Activated CD4-positive, alpha-beta T cell treated with anti-CD3 and anti-CD28 coated beads for 4 hours (primary cell): ENCODE data around the gene DGKB.

Experiments used
- DNase-seq, 2 donors: peaks; one replicate each; pipeline ENCODE4 v3.0.0-alpha.2; 2020

Gene DGKB

DNA sequence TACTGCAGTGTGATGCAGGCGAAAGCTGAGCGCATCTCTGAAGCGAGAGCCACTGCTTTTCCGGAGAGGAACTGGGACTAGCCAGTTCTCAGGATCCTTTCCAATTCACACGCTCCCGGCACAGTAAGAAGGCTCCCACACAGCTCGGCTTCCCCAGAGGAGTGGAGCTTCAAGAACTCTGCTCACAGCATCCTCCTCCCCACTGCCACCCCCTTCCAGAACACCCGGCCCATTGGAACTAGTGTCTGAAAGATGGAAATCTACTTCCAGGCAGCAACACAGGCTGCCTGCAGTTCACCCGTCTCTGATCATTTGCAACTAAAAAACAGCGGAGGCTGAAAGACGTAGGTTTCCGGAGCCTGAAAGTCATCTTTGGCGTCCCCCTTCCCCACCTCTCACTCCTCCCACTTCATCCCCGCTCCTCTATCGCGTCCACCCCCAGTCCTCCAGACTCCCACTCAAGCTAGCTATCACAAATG, at the start of gene DGKB:
Gene DGKB (minus strand): TSS at position 163 of the 479 bp plus-strand sequence.
- no peak for DNase-seq

DNA sequence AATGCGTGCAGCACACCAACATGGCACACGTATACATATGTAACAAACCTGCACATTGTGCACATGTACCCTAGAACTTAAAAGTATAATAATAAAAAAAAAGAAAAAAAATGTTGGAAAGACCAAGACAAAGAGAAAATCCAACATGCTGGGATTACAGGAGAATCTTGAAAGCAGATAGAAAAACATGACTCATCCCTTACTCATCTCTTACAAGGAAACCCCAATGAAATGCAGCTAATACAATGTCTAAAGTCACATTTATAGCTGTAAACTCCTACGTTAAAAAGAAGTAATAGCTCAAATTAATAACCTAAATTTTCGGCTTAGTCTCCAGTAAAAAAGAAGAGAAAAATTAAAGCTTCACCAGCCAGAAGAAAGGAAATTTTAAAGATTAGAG, 47.5 kb upstream of the DGKB start:
- DNase-seq, result no peak

DNA sequence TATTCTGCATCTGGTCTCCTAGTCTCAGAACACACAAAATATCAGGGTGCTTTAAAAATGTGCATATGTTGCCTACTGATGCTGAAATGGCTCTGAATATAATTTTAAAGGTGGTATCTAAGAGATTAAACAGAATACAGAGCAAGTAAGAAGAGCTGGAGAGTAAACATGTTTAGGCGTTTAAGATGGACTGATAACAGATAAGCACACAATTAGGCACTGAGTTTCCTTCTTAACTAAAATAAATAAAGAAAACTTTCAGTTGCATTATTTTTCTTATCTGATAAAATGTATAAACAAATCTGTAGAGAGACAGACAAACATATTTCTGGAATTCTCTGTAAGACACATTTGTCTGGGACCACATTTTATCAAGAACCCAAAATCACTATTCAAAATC, 35.6 kb upstream of the DGKB start:
- DNase-seq, result no peak

DNA sequence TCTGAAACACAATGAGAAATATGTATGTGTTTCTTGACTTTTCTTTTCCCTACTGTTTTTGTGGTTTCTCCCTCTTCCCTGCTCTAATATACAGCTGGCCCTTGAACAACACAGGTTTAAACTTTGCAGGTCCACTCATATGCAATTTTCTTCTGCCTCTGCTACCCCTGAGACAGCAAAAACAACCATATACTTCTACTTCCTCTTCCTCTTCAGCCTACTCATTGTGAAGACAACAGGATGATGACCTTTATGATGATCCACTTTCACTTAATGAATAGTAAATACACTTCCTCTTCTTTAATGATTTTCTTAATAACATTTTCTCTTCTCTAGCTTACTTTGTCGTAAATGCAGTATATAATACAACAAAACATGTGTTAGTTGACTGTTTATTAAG, 35.0 kb upstream of the DGKB start:
- DNase-seq, result no peak

DNA sequence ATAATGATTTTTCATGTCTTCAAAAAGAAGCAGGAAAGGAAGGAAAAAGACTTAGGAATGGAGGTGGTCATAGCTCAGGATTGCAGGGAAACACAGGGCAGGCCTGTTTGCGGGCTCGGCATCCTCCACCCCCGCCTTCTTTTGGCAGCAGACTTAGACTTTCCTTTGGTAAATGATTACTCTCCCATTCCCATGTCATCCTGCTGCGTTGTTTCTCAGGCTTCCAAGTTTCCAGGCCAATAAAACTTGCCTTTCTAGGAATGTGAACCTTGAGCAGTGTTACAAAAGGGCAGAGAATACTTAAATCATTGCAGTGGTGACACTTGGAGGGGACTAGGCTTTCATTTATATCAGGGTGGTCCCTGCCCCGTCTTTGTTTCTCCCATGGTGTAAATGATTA, 34.0 kb upstream of the DGKB start:
- DNase-seq, result no peak

DNA sequence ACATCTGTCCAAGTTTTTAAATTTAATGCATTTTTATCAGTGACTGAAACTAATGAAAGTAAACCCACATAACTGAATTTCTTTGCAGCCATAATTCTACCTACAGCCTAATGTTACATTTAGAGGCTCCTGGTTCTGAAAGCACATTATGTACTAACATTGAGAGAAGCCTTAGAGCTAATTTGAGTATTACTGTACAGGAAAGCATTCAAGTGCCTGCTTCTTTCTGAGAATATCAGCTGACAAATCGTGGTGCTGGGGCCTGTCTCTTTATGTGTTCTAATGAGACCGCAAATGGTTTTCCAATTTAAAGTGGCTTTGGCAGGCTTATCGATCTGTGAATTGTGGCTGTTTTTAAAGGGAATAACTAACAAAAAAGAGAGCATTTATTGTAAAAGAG, 32.3 kb upstream of the DGKB start:
- DNase-seq, result no peak

DNA sequence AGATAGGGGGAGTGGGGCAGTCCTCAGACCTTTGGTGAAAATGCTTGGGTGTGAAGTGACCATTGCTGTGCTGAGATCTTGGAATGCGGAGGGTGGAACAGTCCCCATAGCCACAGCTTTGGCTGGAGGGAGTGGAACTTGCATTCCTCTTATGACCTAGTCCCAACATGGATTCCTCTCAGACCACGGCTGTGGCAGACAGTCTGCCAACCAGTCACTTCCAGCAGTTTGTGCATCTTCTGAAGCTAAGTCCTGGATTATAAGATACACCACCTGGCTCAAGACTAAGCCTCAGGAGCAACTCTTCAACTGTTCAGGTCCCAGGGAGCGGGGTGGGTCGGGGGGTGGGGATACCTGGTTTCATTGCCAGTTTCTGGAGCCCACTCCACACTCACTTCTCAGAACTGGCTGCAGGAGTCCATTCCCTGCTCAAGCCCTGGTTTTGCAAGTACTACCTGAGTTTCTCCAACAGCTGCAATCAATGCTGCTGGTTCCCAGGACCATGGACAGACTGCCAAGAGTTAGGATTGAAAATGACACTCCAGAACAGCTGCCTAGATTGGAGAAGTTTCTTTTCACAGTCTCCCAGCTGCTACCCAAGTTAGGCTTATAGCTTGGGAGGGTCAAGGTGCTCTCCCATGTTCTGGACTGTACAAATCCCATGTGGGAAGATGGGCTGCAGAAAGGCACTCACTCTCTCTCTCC, 29.1 kb upstream of the DGKB start:
- DNase-seq, result no peak

DNA sequence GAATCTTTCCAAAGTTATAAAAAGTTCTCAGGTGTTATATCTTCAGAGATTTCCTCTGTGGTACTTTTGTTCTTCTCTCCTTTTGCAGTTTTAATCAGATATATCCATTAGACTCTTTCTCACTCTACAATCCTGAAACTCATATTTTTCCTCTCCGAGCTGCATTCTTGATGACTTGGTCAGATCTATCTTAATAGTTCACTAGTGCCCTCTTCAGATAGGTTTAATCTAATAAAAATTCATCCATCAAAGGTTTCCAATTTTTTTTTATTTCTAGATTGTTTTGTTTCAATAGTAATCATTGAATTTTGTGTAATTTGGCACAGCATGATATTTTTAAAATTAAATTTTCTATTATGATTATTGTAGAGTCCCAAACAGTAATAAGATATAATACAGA, 21.8 kb upstream of the DGKB start:
- DNase-seq, result no peak

DNA sequence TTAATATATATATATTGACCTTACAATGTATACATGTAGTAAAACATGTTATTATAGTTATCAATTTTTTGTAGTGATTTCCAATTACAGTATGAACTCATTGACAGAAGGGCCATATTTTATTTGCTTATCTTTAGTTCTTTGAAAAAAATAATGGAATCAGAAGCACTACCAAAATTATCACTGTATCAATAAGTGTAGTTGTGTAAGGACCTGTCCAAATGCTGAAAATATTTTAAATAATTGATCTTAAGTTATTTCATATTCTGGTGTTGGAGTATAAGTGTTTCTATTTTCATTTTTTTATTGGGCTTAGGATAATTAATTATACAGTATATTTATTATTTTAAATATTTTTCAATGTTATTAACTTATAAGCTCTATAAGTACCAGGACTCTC, 8.5 kb upstream of the DGKB start:
- DNase-seq, result no peak

DNA sequence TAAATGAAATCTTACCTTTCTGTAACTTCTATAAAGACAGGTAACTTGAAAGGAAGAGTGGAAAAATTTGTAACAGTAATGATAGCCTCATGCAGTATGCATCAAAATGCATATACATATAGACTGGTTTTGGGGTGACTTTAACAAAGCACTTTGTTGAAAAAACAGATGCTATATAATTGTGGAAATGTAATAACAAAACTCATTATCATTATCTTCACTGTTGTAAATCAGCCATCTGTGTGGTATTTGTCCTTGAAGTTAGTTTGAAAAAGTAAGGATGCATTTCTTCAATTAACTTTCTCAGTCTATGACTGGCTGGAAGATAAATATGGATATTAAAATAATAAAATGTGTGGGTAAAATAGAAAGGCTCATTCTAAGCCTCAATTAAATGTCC, 6.1 kb upstream of the DGKB start:
- DNase-seq, result no peak

DNA sequence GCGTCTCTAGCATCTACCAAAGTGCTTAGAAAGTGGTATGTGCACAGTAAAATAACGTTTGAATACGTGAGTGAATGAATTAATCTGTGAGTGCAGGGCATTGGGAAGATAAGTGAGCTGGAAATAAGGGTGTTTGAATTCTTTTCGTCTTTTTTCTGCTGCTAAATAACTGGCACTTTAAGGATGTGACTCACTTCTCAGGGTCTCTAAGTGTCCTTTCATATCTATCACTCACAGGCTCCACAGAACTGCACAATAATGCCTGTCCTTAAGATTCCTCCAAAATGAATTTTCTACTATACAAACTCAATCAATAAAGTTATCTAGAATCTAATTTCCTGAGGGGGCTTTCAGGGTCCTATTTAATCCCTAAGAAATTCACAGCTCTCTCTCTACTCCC, 3.2 kb upstream of the DGKB start:
- no peak for DNase-seq

DNA sequence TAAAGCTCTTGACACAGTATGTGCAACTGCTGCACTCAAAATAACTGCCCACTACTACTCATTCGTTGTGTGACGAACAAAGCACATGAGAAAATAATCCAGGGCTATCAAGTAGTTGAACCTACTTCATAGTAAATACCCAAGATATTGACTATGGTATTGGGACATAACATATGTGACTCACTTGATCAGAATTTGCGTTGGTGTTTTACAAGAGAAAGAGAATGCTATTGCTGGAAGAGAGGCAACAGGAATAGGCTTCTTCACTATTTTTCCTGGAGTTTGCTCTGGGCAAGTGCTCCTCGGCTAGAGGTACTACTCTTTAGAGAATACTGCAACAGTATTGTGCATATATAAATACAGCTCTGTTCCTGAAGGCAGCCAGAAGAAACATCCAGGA, 2.5 kb downstream of the DGKB start:
- no peak for DNase-seq

DNA sequence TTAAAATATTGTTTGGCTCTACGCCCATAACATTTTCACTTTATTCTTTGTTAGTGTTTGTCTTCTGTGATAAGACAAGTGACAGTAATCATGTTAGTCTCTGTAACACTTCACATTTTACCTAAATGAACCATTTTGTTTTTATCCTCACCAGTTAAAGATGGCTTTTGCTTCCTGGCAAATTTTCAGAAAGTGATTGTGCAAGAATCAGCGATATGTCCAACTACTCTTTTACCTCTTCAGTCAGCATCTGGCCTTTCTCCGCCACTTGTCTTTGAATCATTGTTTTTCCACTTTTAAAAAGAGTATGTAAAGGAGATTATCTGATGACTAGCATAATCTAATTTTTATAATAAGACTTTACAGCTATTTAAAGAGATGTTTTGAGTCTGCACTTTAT, 3.5 kb downstream of the DGKB start:
- no peak for DNase-seq

DNA sequence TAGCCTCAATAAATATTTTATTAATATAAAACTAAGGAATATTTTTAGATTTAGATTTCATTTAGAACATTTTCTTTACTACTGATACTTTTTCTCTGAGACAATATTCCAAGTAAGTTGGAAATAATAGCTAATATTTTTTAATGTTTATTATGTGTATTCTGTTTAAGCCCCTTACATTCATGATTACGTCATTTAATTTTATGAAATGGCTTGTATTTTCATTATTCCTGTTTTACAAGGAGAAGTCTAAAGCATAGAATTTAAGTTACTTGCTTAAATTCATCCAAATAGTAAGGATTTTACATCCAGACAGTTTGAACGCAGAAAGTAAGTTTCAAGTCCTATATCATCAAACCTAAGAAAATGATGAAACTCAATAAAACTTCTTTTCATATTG, 6.1 kb downstream of the DGKB start:
- DNase-seq, result no peak

DNA sequence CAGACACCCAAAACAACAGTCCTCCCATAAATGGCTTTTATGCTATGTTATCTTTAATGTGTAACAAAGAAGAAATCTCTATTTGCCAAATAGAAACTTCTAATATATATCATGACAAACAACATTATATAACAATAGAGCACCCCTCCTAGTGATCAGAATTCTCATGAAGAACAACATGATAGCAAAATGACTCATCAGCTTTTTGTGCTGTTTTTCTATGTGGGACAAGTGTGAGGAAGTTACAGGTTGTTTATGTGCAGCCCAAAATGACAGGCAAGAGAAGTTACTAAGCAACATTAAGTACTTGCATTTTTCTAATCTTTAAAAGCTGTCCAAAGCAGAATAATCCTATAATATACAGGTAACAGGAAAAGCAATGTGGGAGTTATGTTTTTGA, 7.7 kb downstream of the DGKB start:
- no peak for DNase-seq

DNA sequence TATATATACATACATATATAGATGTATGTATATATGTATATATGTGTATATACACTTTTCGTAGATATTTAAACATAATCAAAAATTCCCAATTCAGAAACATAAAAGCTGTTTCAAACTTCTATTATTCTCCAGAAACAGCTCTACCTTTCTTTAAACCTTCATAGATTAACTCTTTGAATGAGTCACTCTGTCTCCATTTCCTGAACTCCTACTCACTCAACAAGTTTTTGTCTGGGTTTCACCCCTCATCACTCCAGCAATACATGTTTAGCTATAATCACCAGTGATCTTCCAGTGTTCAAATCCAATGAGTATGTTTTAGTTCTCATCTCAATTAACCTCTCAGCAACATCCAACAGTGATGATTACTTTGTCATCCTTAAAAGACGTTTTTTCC, 9.6 kb downstream of the DGKB start:
- DNase-seq, result no peak

DNA sequence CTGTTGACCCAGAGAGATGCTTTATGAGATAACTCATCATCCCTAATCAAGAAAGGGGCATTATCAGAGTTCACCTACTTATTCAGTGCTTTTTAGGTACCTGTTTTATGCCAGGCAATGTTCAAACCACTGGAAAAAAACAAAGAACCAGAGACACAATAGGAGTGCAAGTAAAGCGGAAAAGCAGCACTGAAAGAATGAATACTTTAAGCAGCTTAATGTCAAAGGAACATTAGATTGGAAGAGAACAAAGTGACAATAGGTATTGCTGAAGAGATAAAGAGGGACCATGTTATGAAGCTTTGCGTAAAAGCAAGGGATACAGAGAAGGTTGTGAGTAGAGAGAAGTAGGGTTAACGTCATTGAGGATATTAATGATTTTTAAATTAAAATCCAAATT, 11.3 kb downstream of the DGKB start:
- no peak for DNase-seq

DNA sequence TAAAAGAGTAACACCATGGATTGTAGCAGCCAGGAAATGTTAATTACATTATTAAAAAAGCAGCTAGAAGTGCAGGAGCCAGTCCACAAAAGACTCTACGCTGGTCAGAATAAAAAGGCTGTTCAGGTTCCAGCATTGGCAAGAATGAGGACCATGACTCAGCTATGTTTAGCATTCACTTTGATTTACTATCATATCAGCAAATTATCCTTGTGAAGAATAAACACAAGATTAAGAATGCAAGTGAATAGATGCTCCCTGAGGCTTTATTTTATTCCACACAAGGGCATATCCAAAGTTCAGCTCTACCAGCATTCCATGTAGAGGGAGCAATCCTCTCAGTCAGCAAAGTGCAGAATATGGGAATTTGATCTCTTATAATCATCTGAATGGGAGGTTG, 13.6 kb downstream of the DGKB start:
- DNase-seq, result no peak

DNA sequence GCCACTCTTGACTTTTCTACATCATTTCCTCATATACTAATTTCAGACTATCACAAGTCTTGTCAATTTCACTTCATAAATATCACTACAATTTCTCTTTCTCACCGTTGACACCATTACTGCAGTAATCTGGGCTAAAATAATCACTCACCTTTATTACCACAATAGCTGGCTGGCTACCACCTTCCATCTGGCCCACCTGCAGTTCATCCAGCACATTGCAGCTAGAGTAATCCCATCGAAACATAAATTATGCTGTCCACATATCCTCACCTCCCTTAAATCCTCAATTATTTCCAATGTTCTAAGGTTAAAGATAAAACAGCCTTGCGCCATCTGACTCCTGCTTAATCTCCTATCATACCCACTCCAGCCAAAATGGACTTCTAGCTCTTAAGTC, 16.0 kb downstream of the DGKB start:
- no peak for DNase-seq

DNA sequence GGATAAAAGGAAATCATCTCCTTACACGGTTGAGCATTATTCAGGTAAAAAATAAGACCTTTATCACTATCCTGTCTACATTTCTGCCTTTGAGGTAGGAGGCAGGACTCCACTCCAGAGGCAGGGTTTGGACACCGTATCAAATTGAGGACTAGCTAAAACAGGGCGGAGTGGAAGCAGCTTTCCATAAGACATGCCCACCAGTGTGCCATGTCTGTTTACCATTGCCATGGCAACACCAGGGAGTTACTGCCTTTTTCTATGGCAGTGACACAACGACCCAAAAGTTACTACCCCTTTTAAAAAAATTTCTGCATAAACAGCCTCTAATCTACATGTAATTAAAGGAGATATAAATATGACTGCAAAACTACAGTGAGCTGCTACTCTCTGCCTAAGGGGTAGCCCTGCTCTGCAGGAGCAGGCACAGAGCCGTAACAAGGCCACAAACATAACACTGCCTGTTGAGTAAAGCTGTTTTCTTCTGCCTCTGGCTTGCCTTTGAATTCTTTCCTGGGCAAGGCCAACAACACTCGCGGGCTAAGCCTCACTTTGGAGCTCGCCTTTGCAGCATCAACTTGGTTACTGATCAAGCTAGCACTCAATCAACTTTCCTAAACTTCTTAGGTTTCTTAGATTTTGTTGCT, 26.5 kb downstream of the DGKB start:
- DNase-seq, result no peak

DNA sequence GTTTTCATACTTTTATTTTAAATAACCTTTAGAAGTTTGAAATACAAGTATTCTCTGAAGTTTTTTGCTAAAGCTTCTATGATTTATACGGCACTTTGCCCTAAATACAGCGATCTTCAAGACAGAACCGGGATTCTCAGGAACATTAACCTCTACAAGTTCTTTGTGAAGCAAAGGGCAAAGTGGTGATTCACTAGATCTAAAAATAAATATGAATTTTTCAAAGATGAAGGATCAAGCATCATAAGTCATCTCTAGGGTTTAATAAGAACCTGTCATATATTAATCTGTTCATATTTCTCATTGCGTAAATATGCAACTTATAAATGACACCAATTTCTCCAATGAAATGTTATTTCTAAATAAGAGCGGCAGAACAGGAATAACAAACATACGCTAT, 30.7 kb downstream of the DGKB start:
- DNase-seq, result no peak

DNA sequence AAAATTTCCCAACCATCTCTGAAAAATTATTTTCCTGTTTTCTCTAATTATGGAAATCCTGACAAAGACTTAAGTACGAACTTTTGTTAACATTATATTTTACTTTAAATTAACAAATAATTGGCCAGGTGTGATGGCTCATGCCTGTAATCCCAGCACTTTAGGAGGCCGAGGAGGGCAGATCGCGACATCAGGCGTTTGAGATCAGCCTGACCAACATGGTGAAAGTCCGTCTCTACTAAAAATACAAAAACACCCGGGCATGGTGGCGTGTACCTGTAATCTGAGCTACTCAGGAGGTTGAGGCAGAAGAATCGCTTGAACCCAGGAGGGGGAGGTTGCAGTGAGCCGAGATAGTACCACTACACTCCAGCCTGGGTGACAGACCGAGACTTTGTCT, 32.2 kb downstream of the DGKB start:
- DNase-seq, result no peak

DNA sequence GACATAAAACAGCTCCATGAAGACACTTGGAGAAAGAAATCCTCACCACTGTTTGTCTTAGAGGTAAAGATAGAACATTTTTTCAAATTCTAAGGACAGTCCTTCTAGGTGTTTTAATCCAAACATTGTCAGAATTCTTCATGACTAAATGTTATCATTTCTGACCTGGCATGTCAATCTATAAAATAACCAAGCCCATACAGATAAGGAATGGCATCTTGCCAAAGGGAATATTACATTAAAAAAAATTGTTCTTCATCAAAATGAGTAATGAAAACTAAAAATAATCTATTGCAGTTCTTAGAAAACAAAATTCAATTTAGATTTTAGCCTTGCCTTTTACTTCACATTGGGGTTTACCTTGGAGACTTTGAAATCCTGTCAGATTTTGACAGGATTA, 33.6 kb downstream of the DGKB start:
- no peak for DNase-seq

DNA sequence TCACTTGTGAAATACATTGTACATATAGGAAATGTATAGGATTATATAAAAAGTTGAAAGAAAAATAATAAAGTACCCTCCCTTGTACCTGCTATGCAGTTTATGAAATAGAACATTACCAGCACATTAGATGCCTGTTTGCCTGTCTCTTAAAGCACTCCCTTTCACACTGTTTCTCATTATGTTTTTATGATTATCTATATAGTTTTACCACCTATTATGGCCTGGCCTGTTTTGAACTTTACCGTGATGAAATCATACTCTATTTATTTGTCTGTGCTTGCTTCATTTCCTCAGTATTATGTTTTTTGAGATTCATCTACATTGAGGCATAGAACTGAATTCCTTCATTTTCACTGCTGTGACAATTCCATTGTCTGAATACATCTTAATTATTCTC, 41.1 kb downstream of the DGKB start:
- DNase-seq, result no peak

DNA sequence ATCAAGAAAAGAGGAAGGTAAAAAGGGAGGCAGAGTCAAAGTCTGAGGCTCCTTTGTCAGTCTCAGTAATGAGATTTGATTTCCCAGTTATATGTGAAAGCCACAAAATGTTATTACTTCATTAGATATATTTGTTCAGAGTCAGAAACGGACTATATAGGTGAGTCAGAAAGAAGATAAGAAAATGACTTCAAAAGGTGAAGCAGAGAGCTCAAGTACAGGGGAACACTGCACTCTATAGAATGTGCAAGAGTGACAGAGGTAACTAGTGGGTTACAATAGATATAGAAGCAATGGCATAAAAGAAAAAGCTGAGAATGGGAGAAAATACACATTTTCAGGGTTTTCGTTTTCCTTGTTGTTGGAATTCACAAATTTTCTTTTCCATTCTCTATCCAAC, 43.3 kb downstream of the DGKB start:
- no peak for DNase-seq
